Activated CD4-positive, CD25-positive, alpha-beta regulatory T cell (primary cell): ENCODE measurements around the gene ZNF536.

ENCODE experiments used
- DNase-seq, 4 experiments: peaks; one replicate each; lab custom pipeline; 2025; lab: John Stamatoyannopoulos, UW

The ZNF536 gene

GRCh38 chr19:30564551-30565011 lies 192.4 kb downstream of the ZNF536 start:
- DNase-seq, result no peak

GRCh38 chr19:30565636-30566035 lies 193.5 kb downstream of the ZNF536 start:
- DNase-seq, result no peak

- DNase-seq, result no peak
Measured at GRCh38 chr19:30566681-30567420, 194.7 kb downstream of the ZNF536 start.

GRCh38 chr19:30567536-30568232 lies 195.5 kb downstream of the ZNF536 start:
- no peak for DNase-seq

- DNase-seq, result no peak
Measured at GRCh38 chr19:30570194-30570593, 198.0 kb downstream of the ZNF536 start.

GRCh38 chr19:30577551-30578105 lies 205.4 kb downstream of the ZNF536 start:
- no peak for DNase-seq

GRCh38 chr19:30579419-30579818 lies 207.2 kb downstream of the ZNF536 start:
- no peak for DNase-seq

GRCh38 chr19:30580673-30581072 lies 208.5 kb downstream of the ZNF536 start:
- no peak for DNase-seq

GRCh38 chr19:30584090-30584489 lies 211.9 kb downstream of the ZNF536 start:
- no peak for DNase-seq

GRCh38 chr19:30587869-30588268 lies 215.7 kb downstream of the ZNF536 start:
- no peak for DNase-seq

- DNase-seq, result no peak
Measured at GRCh38 chr19:30590596-30591229, 218.5 kb downstream of the ZNF536 start.

GRCh38 chr19:30593356-30593755 lies 221.2 kb downstream of the ZNF536 start:
- DNase-seq, result no peak

- DNase-seq, result no peak
Measured at GRCh38 chr19:30593975-30594745, 222.0 kb downstream of the ZNF536 start.

- DNase-seq, result no peak
Measured at GRCh38 chr19:30596268-30596667, 224.1 kb downstream of the ZNF536 start.

GRCh38 chr19:30596813-30597399 lies 224.7 kb downstream of the ZNF536 start:
- no peak for DNase-seq

GRCh38 chr19:30598688-30599087 lies 226.5 kb downstream of the ZNF536 start:
- DNase-seq, result no peak

GRCh38 chr19:30602661-30603350 lies 230.6 kb downstream of the ZNF536 start:
- no peak for DNase-seq

GRCh38 chr19:30604657-30605056 lies 232.5 kb downstream of the ZNF536 start:
- no peak for DNase-seq

GRCh38 chr19:30605333-30605732 lies 233.1 kb downstream of the ZNF536 start:
- DNase-seq, result no peak

- DNase-seq, result no peak
Measured at GRCh38 chr19:30606114-30607050, 234.2 kb downstream of the ZNF536 start.
